ENCODE results near the gene IARS1. TPM values are rescaled to one million over a fixed set of nuclear protein-coding genes. Genes with fewer than 3 reads are reported as not detected.

The IARS1 gene
- total and polyA plus RNA-seq, 2 of the 8 experiments (the other 6 are each of a cell fraction or from before 2014, with no cell fraction given), result 74.9 to 243 TPM

DNA sequence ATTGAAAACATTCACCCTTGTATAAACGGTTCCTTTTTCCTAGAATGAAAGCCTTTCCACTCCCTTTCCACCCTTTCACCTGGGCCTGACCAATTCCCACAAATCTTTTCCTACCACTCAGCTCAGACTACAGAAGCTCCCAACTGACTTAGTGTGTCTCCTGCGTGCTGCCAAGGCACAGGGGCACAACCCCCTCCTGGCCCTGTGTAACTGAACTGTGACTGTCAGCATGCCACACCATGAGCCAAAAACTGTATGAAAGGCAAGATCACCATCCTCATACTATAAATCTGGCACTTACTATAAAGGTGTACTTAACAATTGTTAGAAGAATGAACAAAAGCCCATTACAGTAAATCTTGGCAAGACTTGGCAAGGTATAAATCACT is 20.1 kb upstream of the IARS1 start:
- Histone ChIP-seq H2BK20ac (ENCODE audit: low read length) (no peak overlapping the region), H3K79me2 (ENCODE audit: control insufficient read depth in 1 of 2, insufficient read depth in 2 of 2, low read length in 2 of 2) (peaks cover 0 to 6% of the 10 kb centered on the region in 2 experiments; a peak in 2 of 4 replicates), H3K56ac (replicated peaks; ENCODE audit: insufficient read length, low read depth, low read length) (no peak overlapping the region), H4K20me1 (replicated peaks in 1 of 2; ENCODE audit: control insufficient read depth in 1 of 2, insufficient read depth in 2 of 2, low read length in 2 of 2) (peaks cover 0 to 2% of the 10 kb centered on the region in 2 experiments), H2BK15ac (ENCODE audit: low read length) (no peak overlapping the region), H3K18ac (ENCODE audit: extremely low read depth, low read length) (no peak overlapping the region), H3K4me1 (replicated peaks in 1 of 4; ENCODE audit: control insufficient read depth in 3 of 4, insufficient read depth in 4 of 4, low read length in 3 of 4) (no peaks in the 10 kb centered on the region), H2BK12ac (ENCODE audit: low read depth, low read length) (no peak overlapping the region), H2AFZ (ENCODE audit: low read length) (no peak overlapping the region), H4K91ac (replicated peaks; ENCODE audit: insufficient read length, low read length) (no peak overlapping the region), H3K23ac (ENCODE audit: insufficient read length) (no peak overlapping the region), H3K9ac (replicated peaks in 1 of 4; ENCODE audit: extremely low read depth in 1 of 4, low read depth in 3 of 4, low read length in 3 of 4) (no peak overlapping the region), H3K36me3 (ENCODE audit: control insufficient read depth in 2 of 4, insufficient read depth in 4 of 4, low read length in 3 of 4) (peaks cover 24 to 63% (median 39%) of the 10 kb centered on the region in 4 experiments), H4K5ac (ENCODE audit: insufficient read length, low read depth, low read length) (no peak overlapping the region), H3K14ac (ENCODE audit: insufficient read length) (no peak overlapping the region), H2AK5ac (ENCODE audit: low read depth, low read length) (no peak overlapping the region), H3K9me3 (ENCODE audit: insufficient read depth in 2 of 2, low read depth in 1 of 2, low read length in 1 of 2) (no peaks in the 10 kb centered on the region), H3K4me2 (ENCODE audit: insufficient read depth in 1 of 2, low read depth in 2 of 2, low read length in 2 of 2) (no peak overlapping the region), H3K27ac (ENCODE audit: low read depth, low read length) (no peak overlapping the region), H4K8ac (ENCODE audit: extremely low read depth, insufficient read depth, low read length) (no peak overlapping the region), H3K23me2 (ENCODE audit: low read depth, low read length) (no peaks in the 10 kb centered on the region), H2BK5ac (ENCODE audit: low read depth, low read length) (no peak overlapping the region), H3K27me3 (replicated peaks in 1 of 4; ENCODE audit: control insufficient read depth in 3 of 4, extremely low read depth in 1 of 4, insufficient read depth in 3 of 4, low read length in 3 of 4) (no peaks in the 10 kb centered on the region), H3K79me1 (ENCODE audit: low read depth, low read length) (no peaks in the 10 kb centered on the region), H3K4me3 (ENCODE audit: extremely low read depth in 1 of 4, insufficient read depth in 2 of 4, low read depth in 3 of 4, low read length in 4 of 4) (no peak overlapping the region), H3K4ac (replicated peaks; ENCODE audit: insufficient read length, low read depth, low read length) (no peak overlapping the region), H2BK120ac (replicated peaks; ENCODE audit: low read depth, low read length) (no peak overlapping the region)
- POLR2A ChIA-PET (ENCODE audit: partially characterized antibody), result interaction anchor here (0.7 to 1.5 kb wide), 6 partner anchors 11 to 312 kb away, joined by 3 to 6 read pairs (median 4); partner anchors contain the start of gene NOL8
- WGBS, 2 experiments (ENCODE audit: extremely low coverage in 1 of 2, insufficient coverage in 1 of 2, insufficient read length in 1 of 2, insufficient replicate concordance in 2 of 2, low coverage in 1 of 2, low lambda C conversion rate in 2 of 2, missing lambda C conversion rate in 1 of 2), result 90% methylated on average over 2 of the region's 2 CpGs; no CpG with 5 or more reads in 1 of the 2 experiments
- CTCF ChIA-PET (ENCODE audit: partially characterized antibody), result interaction anchor here (1.7 to 2.0 kb wide), 2 partner anchors 11 to 70 kb away, joined by 4 to 6 read pairs; no protein-coding TSS in a partner anchor
- DNase-seq (ENCODE audit: low read depth in 1 of 2, low spot score in 2 of 2) (no peak), FAIRE-seq (no peak)
- TF ChIP-seq NRF1 (IDR thresholded peaks at IDR 0.05; ENCODE audit: low read depth, low read length) (no peak), JUN (IDR thresholded peaks at IDR 0.05; ENCODE audit: low read depth, low read length) (no peak)
